MM.1S (cell line): Measurements from ENCODE around the gene ZBTB7C.

Experiments used
- DNase-seq: peaks from one replicate; pipeline ENCODE4 v3.0.0-alpha.2; 2015
- H2AFZ ChIP-seq: fragments of 300-600 bp; sonication (generic); 2 replicates; pipeline ENCODE4 v1.6.0; 2016; ENCODE audit warnings: antibody characterized with exemption, low read length
- H3F3A ChIP-seq: fragments of 300-600 bp; sonication (generic); 2 replicates; pipeline ENCODE4 v1.6.1; 2016; ENCODE audit warnings: mild to moderate bottlenecking, antibody characterized with exemption, low read length, moderate library complexity, mixed read lengths; ENCODE audit not compliant: insufficient read depth
- H3K27ac ChIP-seq: fragments of 300-600 bp; sonication (generic); 2 replicates; pipeline ENCODE4 v1.5.1; 2016; ENCODE audit warnings: mild to moderate bottlenecking, low read length
- H3K27me3 ChIP-seq: fragments of 300-600 bp; sonication (generic); replicated peaks from 2 replicates; pipeline ENCODE4 v1.6.0; 2016; ENCODE audit warnings: low read length; ENCODE audit not compliant: insufficient read depth
- H3K36me3 ChIP-seq: fragments of 300-600 bp; sonication (generic); replicated peaks from 2 replicates; pipeline ENCODE4 v1.6.1; 2016; ENCODE audit warnings: mild to moderate bottlenecking, low read length, mixed read lengths; ENCODE audit not compliant: insufficient read depth
- H3K4me1 ChIP-seq: fragments of 300-600 bp; sonication (generic); 2 replicates; pipeline ENCODE4 v1.6.1; 2016; ENCODE audit warnings: low read length, mixed read lengths
- H3K4me2 ChIP-seq: fragments of 300-600 bp; sonication (generic); 2 replicates; pipeline ENCODE4 v1.6.0; 2016; ENCODE audit warnings: low read depth, low read length
- H3K4me3 ChIP-seq: fragments of 300-600 bp; sonication (generic); 2 replicates; pipeline ENCODE4 v1.5.1; 2016; ENCODE audit warnings: low read length, mixed read lengths
- H3K79me2 ChIP-seq: fragments of 300-600 bp; sonication (generic); 2 replicates; pipeline ENCODE4 v1.6.1; 2016; ENCODE audit warnings: mixed run types, low read length, mixed read lengths
- H3K9ac ChIP-seq: fragments of 300-600 bp; sonication (generic); 2 replicates; pipeline ENCODE4 v1.6.1; 2016; ENCODE audit warnings: low read length, mixed read lengths
- H3K9me2 ChIP-seq: fragments of 300-600 bp; sonication (generic); replicated peaks from 2 replicates; pipeline ENCODE4 v1.6.1; 2016; ENCODE audit warnings: mild to moderate bottlenecking, low read length, mixed read lengths; ENCODE audit not compliant: insufficient read depth
- H3K9me3 ChIP-seq: fragments of 300-600 bp; sonication (generic); replicated peaks from 2 replicates; pipeline ENCODE4 v1.6.1; 2016; ENCODE audit warnings: mild to moderate bottlenecking, low read length, mixed read lengths; ENCODE audit not compliant: insufficient read depth
- H4K20me1 ChIP-seq: fragments of 300-600 bp; sonication (generic); 2 replicates; pipeline ENCODE4 v1.6.1; 2016; ENCODE audit warnings: mild to moderate bottlenecking, low read length, moderate library complexity, mixed read lengths; ENCODE audit not compliant: insufficient read depth
- CTCF ChIP-seq: fragments of 300-600 bp; sonication (generic); IDR thresholded peaks from 2 replicates; pipeline ENCODE4 v1.5.1; 2016; ENCODE audit warnings: antibody characterized with exemption, low read length, mixed read lengths
- EZH2 ChIP-seq: fragments of 300-600 bp; sonication (generic); optimal IDR thresholded peaks from 2 replicates; pipeline ENCODE3; 2017; ENCODE audit warnings: low read depth, mild to moderate bottlenecking, antibody characterized with exemption, low read length, mixed read lengths
- EZH2phosphoT487 ChIP-seq: fragments of 300-600 bp; sonication (generic); IDR thresholded peaks from 2 replicates; pipeline ENCODE4 v1.6.1; 2018; ENCODE audit warnings: antibody characterized with exemption, low read length

ZBTB7C gene

GRCh38 chr18:48356151-48356745 lies 52.9 kb downstream of the ZBTB7C start:
- Histone ChIP-seq H3K9ac (no peak overlapping the region), H3K9me2 (no peaks in the 10 kb centered on the region), H4K20me1 (no peaks in the 10 kb centered on the region), H2AFZ (no peak overlapping the region), H3K79me2 (no peaks in the 10 kb centered on the region), H3K9me3 (no peaks in the 10 kb centered on the region), H3F3A (no peaks in the 10 kb centered on the region), H3K4me3 (no peak overlapping the region), H3K4me2 (no peak overlapping the region), H3K27me3 (no peaks in the 10 kb centered on the region), H3K4me1 (no peaks in the 10 kb centered on the region), H3K36me3 (no peaks in the 10 kb centered on the region), H3K27ac (no peak overlapping the region)
- TF ChIP-seq CTCF (no peak), EZH2phosphoT487 (no peak), EZH2 (no peak)
- no peak for DNase-seq

GRCh38 chr18:48355276-48356115 lies 53.7 kb downstream of the ZBTB7C start:
- Histone ChIP-seq H3K9ac (no peak overlapping the region), H3K27me3 (no peaks in the 10 kb centered on the region), H3K79me2 (no peaks in the 10 kb centered on the region), H3K4me1 (no peaks in the 10 kb centered on the region), H2AFZ (no peak overlapping the region), H3K9me2 (no peaks in the 10 kb centered on the region), H3K4me3 (no peak overlapping the region), H3F3A (no peaks in the 10 kb centered on the region), H3K36me3 (no peaks in the 10 kb centered on the region), H3K9me3 (no peaks in the 10 kb centered on the region), H3K27ac (no peak overlapping the region), H3K4me2 (no peak overlapping the region), H4K20me1 (no peaks in the 10 kb centered on the region)
- TF ChIP-seq EZH2 (no peak), EZH2phosphoT487 (no peak), CTCF (no peak)
- DNase-seq = no peak

GRCh38 chr18:48354746-48355260 lies 54.4 kb downstream of the ZBTB7C start:
- no peaks in the 10 kb centered on the region for H3K36me3 ChIP-seq
- no peaks in the 10 kb centered on the region for H3K9me2 ChIP-seq
- no peaks in the 10 kb centered on the region for H3K27me3 ChIP-seq
- no peaks in the 10 kb centered on the region for H3K9me3 ChIP-seq
- no peak overlapping the region for H3K4me2 ChIP-seq
- no peak overlapping the region for H3K9ac ChIP-seq
- H2AFZ ChIP-seq = no peak overlapping the region
- no peak overlapping the region for H3K27ac ChIP-seq
- H3K4me3 ChIP-seq = no peak overlapping the region
- H4K20me1 ChIP-seq = no peaks in the 10 kb centered on the region
- no peaks in the 10 kb centered on the region for H3K4me1 ChIP-seq
- H3F3A ChIP-seq = no peaks in the 10 kb centered on the region
- no peak for DNase-seq
- TF ChIP-seq EZH2 (no peak), CTCF (no peak), EZH2phosphoT487 (no peak)
- H3K79me2 ChIP-seq = no peaks in the 10 kb centered on the region
